Measurements from ENCODE around the gene TAF1D. TPM values are rescaled to one million over a fixed set of nuclear protein-coding genes. Genes with fewer than 3 reads are reported as not detected.

Gene TAF1D
- total and polyA plus RNA-seq, 10 of the 15 experiments (the other 5 are each of a cell fraction or from before 2014, with no cell fraction given), result 101 to 314 (median 199) TPM

DNA sequence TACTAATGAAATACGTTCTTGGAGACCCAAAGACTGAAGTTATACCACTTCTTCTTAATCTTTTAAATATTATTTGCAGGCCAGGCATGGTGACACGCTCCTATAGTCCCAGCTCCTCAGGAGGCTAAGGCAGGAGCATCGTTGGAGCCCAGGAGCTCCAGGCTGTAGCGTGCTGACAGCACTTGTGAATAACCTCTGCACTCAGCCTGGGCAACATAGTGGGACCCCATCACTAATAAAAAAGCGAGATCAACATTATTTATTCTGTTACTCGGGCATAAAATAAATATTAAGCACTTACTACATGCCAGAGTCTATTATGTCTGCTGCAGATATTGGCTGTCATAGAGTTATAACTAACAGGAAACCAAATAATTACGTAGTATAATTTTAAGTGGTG, 42.1 kb upstream of the TAF1D start (continued):
- TF ChIP-seq, protein P1, sequence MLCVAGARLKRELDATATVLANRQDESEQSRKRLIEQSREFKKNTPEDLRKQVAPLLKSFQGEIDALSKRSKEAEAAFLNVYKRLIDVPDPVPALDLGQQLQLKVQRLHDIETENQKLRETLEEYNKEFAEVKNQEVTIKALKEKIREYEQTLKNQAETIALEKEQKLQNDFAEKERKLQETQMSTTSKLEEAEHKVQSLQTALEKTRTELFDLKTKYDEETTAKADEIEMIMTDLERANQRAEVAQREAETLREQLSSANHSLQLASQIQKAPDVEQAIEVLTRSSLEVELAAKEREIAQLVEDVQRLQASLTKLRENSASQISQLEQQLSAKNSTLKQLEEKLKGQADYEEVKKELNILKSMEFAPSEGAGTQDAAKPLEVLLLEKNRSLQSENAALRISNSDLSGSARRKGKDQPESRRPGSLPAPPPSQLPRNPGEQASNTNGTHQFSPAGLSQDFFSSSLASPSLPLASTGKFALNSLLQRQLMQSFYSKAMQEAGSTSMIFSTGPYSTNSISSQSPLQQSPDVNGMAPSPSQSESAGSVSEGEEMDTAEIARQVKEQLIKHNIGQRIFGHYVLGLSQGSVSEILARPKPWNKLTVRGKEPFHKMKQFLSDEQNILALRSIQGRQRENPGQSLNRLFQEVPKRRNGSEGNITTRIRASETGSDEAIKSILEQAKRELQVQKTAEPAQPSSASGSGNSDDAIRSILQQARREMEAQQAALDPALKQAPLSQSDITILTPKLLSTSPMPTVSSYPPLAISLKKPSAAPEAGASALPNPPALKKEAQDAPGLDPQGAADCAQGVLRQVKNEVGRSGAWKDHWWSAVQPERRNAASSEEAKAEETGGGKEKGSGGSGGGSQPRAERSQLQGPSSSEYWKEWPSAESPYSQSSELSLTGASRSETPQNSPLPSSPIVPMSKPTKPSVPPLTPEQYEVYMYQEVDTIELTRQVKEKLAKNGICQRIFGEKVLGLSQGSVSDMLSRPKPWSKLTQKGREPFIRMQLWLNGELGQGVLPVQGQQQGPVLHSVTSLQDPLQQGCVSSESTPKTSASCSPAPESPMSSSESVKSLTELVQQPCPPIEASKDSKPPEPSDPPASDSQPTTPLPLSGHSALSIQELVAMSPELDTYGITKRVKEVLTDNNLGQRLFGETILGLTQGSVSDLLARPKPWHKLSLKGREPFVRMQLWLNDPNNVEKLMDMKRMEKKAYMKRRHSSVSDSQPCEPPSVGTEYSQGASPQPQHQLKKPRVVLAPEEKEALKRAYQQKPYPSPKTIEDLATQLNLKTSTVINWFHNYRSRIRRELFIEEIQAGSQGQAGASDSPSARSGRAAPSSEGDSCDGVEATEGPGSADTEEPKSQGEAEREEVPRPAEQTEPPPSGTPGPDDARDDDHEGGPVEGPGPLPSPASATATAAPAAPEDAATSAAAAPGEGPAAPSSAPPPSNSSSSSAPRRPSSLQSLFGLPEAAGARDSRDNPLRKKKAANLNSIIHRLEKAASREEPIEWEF (IDR thresholded peaks at IDR 0.05; ENCODE audit: insufficient replicate concordance, low read depth, low read length), result no peak
- no peak for TF ChIP-seq NFXL1 (IDR thresholded peaks at IDR 0.05; ENCODE audit: borderline replicate concordance)
- TF ChIP-seq, protein P2, sequence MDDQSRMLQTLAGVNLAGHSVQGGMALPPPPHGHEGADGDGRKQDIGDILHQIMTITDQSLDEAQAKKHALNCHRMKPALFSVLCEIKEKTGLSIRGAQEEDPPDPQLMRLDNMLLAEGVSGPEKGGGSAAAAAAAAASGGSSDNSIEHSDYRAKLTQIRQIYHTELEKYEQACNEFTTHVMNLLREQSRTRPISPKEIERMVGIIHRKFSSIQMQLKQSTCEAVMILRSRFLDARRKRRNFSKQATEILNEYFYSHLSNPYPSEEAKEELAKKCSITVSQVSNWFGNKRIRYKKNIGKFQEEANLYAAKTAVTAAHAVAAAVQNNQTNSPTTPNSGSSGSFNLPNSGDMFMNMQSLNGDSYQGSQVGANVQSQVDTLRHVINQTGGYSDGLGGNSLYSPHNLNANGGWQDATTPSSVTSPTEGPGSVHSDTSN (IDR thresholded peaks at IDR 0.05; ENCODE audit: insufficient replicate concordance, low read depth, low read length), result no peak
- TF ChIP-seq SREBF1 (IDR thresholded peaks at IDR 0.05; ENCODE audit: low read length), result no peak
- no peak for TF ChIP-seq CREB1 (IDR thresholded peaks at IDR 0.05; ENCODE audit: low read depth)
- TF ChIP-seq GABPA (IDR thresholded peaks at IDR 0.05; ENCODE audit: low read depth), result no peak
- no peak for TF ChIP-seq MYC (IDR thresholded peaks at IDR 0.05; ENCODE audit: insufficient read depth, insufficient read length, insufficient replicate concordance, low read length, severe bottlenecking)

Data from GM12878 (cell line).